PC-3 (cell line): Measurements from ENCODE around the gene KIF11. TPM values are rescaled to one million over a fixed set of nuclear protein-coding genes. Genes with fewer than 3 reads are reported as not detected.
A peak's percentile ranks its signal among the peaks of the same experiment; 100 is the strongest.

Experiments used
- ATAC-seq: fragments of 200-7000 bp; cut with Tn5 transposase; 2 replicates; pipeline ENCODE4 v1.9.1; 2020; ENCODE audit warnings: mild to moderate bottlenecking, moderate library complexity
- BruUV-seq: library from RNA; stranded (reverse); fragments of 400-500 nt; replicated peaks from 2 replicates; lab custom pipeline; 2021; lab: Mats Ljungman, UMichigan
- CTCF ChIA-PET: fragments of 300-600 bp; sonication (Branson Sonifier 250); formaldehyde crosslinking; loops from one replicate; lab custom pipeline; 2022; ENCODE audit warnings: antibody characterized with exemption; lab: Charles Lee
- POLR2A ChIA-PET: fragments of 300-600 bp; sonication (Branson Sonifier 250); formaldehyde crosslinking; loops from one replicate; lab custom pipeline; 2022; ENCODE audit warnings: antibody characterized with exemption; ENCODE audit not compliant: unreplicated experiment; lab: Charles Lee
- DNase-seq: peaks from one replicate; pipeline ENCODE4 v3.0.0-alpha.2; 2015
- H2AFZ ChIP-seq: fragments of 300-600 bp; sonication (generic); 2 replicates; pipeline ENCODE4 v1.6.0; 2016; ENCODE audit warnings: antibody characterized with exemption, low read length
- H3F3A ChIP-seq: fragments of 300-600 bp; sonication (generic); one replicate; pipeline ENCODE4 v1.6.0; 2017; ENCODE audit warnings: antibody characterized with exemption, low read length, control low read depth, mild to moderate bottlenecking; ENCODE audit not compliant: unreplicated experiment
- H3K27ac ChIP-seq: fragments of 300-600 bp; sonication (generic); 2 replicates; pipeline ENCODE4 v1.5.1; 2016; ENCODE audit warnings: mild to moderate bottlenecking, low read length
- H3K27me3 ChIP-seq: fragments of 300-600 bp; sonication (generic); 2 replicates; pipeline ENCODE4 v1.6.1; 2016; ENCODE audit warnings: low read length, mixed read lengths
- H3K36me3 ChIP-seq: fragments of 300-600 bp; sonication (generic); 2 replicates; pipeline ENCODE4 v1.6.1; 2016; ENCODE audit warnings: low read depth, mixed run types, low read length, mixed read lengths
- H3K4me1 ChIP-seq: fragments of 300-600 bp; sonication (generic); 2 replicates; pipeline ENCODE4 v1.5.1; 2016; ENCODE audit warnings: low read length; ENCODE audit not compliant: insufficient read depth
- H3K4me2 ChIP-seq: fragments of 300-600 bp; sonication (generic); 2 replicates; pipeline ENCODE4 v1.6.0; 2016; ENCODE audit warnings: low read length
- H3K4me3 ChIP-seq: fragments of 300-600 bp; sonication (generic); 2 replicates; pipeline ENCODE4 v1.5.1; 2016; ENCODE audit warnings: mild to moderate bottlenecking, low read length, mixed read lengths
- H3K79me2 ChIP-seq: fragments of 300-600 bp; sonication (generic); 2 replicates; pipeline ENCODE4 v1.6.1; 2017; ENCODE audit warnings: low read length, mixed read lengths
- H3K9ac ChIP-seq: fragments of 300-600 bp; sonication (generic); 2 replicates; pipeline ENCODE4 v1.6.0; 2016; ENCODE audit warnings: mild to moderate bottlenecking, low read length
- H3K9me2 ChIP-seq: fragments of 300-600 bp; sonication (generic); replicated peaks from 2 replicates; pipeline ENCODE4 v1.6.1; 2016; ENCODE audit warnings: mixed run types, low read length, mixed read lengths
- H3K9me3 ChIP-seq: fragments of 300-600 bp; sonication (generic); 2 replicates; pipeline ENCODE4 v1.6.1; 2016; ENCODE audit warnings: low read length, mixed read lengths
- H4K20me1 ChIP-seq: fragments of 300-600 bp; sonication (generic); 2 replicates; pipeline ENCODE4 v1.6.1; 2016; ENCODE audit warnings: low read length, mixed read lengths
- CTCF ChIP-seq: fragments of 300-600 bp; sonication (generic); conservative IDR thresholded peaks from 2 replicates; pipeline ENCODE4 v1.5.1; 2017; ENCODE audit warnings: antibody characterized with exemption, low read depth, mild to moderate bottlenecking, low read length
- EZH2 ChIP-seq: fragments of 300-600 bp; sonication (generic); IDR thresholded peaks from one replicate; pipeline ENCODE4 v1.6.1; 2017; ENCODE audit warnings: antibody characterized with exemption, mild to moderate bottlenecking, low read length; ENCODE audit not compliant: unreplicated experiment
- EZH2phosphoT487 ChIP-seq: fragments of 300-600 bp; sonication (generic); IDR thresholded peaks from 2 replicates; pipeline ENCODE4 v1.6.1; 2018; ENCODE audit warnings: mild to moderate bottlenecking, antibody characterized with exemption, low read length, borderline replicate concordance
- intact Hi-C: fragments of 100-400 bp; cut with micrococcal nuclease; formaldehyde crosslinking; loops from 2 replicates; pipeline ENCODE4 v1.9.0; 2023
- total RNA-seq: library from RNA; depleted of rRNA; stranded (reverse); fragments of >200 nt; gene quantifications from 2 replicates; pipeline ENCODE4 v1.2.3, GENCODE V29; 2014

Gene KIF11
- total RNA-seq, 1 experiment from 2014 or later: 26.2 TPM

GRCh38 chr10:92573091-92573797 lies 19.7 kb upstream of the KIF11 start:
- H3K4me2 ChIP-seq: peak overlapping the region; percentile 90
- TF ChIP-seq EZH2phosphoT487 (no peak), EZH2 (no peak), CTCF (no peak)
- H3K9me3 ChIP-seq: no peaks in the 10 kb centered on the region
- no peaks in the 10 kb centered on the region for H3F3A ChIP-seq
- peak overlapping the region; percentile 82 for H3K4me3 ChIP-seq
- H2AFZ ChIP-seq: peak overlapping the region; percentile 100
- H3K36me3 ChIP-seq: no peaks in the 10 kb centered on the region
- ATAC-seq (peak; percentile 20), DNase-seq (peak; percentile 42)
- CTCF ChIA-PET: interaction anchor here (0.7 to 1.0 kb wide), 2 partner anchors 56 to 962 kb away, joined by 3 to 5 read pairs; no protein-coding TSS in a partner anchor
- peaks cover 15% of the 10 kb centered on the region; the same call in 1 of the 2 replicates for H4K20me1 ChIP-seq
- H3K4me1 ChIP-seq: peaks cover 27% of the 10 kb centered on the region
- POLR2A ChIA-PET: interaction anchor here (0.7 kb wide), 1 partner anchor 898 kb away, joined by 3 read pairs; no protein-coding TSS in a partner anchor
- H3K79me2 ChIP-seq: peaks cover 52% of the 10 kb centered on the region
- no peaks in the 10 kb centered on the region for H3K27me3 ChIP-seq
- H3K9ac ChIP-seq: peak overlapping the region; percentile 93
- intact Hi-C loops: no loop called here
- peak overlapping the region; percentile 83 for H3K27ac ChIP-seq
- H3K9me2 ChIP-seq: no peaks in the 10 kb centered on the region
- TSS peak; percentile 65 for BruUV-seq

GRCh38 chr10:92573798-92574547 lies 19.0 kb upstream of the KIF11 start, which contains the start of gene IDE:
TSS of gene IDE (minus strand) at chr10:92574093. CDS start at chr10:92574019, 74 bp downstream.
- Histone ChIP-seq H3K36me3 (no peaks in the 10 kb centered on the region), H3F3A (no peaks in the 10 kb centered on the region), H3K27ac (peak within 1 kb of the TSS; percentile 83), H3K4me3 (peak within 1 kb of the TSS; percentile 82), H3K4me2 (peak within 1 kb of the TSS; percentile 90), H2AFZ (peak within 1 kb of the TSS; percentile 100), H4K20me1 (peaks cover 15% of the 10 kb centered on the region; the same call in 1 of the 2 replicates), H3K9me3 (no peaks in the 10 kb centered on the region), H3K27me3 (no peaks in the 10 kb centered on the region), H3K4me1 (peaks cover 21% of the 10 kb centered on the region), H3K79me2 (peaks cover 50% of the 10 kb centered on the region), H3K9ac (peak within 1 kb of the TSS; percentile 93), H3K9me2 (no peaks in the 10 kb centered on the region)
- intact Hi-C loops: loop anchor here (1.0 kb wide), 2 partner anchors 23 to 57 kb away; no protein-coding TSS in a partner anchor
- ATAC-seq (peak; percentile 74), DNase-seq (peak; percentile 76)
- ChIA-PET CTCF (interaction anchor here (1.0 kb wide), 1 partner anchor 57 kb away, joined by 5 read pairs; no protein-coding TSS in a partner anchor), POLR2A (no interaction called here)
- peak; percentile 73 for TF ChIP-seq CTCF
- no peak for TF ChIP-seq EZH2
- no peak for TF ChIP-seq EZH2phosphoT487
- TSS peak; percentile 50 for BruUV-seq
